ENCODE measurements around the gene ADAM19. TPM values are rescaled to one million over a fixed set of nuclear protein-coding genes. Genes with fewer than 3 reads are reported as not detected.

The ADAM19 gene
- polyA plus RNA-seq, 3 donors, result 9.8 to 11.1 (median 11.1) TPM

DNA sequence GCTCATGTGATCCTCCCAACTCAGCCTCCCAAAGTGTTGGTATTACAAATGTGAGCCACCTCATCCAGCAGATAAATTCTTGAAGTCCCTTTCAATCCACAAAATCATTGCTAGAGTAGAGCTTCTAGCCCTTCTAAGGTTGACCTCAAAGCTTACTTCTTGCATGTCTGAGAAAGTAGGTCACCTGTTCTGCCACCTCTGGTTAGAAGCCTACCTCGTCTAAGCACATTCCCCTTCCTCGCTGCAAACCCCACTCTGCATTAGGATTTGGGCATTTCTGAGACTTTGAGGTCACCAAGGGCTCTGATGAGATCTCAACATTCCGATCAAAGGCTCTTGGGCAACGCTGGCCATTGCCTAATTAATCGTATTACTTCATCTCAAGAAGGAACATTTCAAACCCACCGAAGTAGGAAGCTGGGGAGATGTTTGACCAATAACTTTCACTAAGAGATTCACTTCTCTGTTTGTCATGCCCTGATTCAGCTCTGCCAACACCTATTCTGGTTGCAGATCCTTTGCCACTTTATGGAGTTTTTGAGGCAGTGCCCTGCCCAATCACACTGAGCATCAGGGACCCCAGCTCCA lies 8.6 kb downstream of the ADAM19 start:
- DNase-seq, result no peak

GRCh38 chr5:157563929-157564716 lies 11.5 kb downstream of the ADAM19 start:
- DNase-seq, result no peak

DNA sequence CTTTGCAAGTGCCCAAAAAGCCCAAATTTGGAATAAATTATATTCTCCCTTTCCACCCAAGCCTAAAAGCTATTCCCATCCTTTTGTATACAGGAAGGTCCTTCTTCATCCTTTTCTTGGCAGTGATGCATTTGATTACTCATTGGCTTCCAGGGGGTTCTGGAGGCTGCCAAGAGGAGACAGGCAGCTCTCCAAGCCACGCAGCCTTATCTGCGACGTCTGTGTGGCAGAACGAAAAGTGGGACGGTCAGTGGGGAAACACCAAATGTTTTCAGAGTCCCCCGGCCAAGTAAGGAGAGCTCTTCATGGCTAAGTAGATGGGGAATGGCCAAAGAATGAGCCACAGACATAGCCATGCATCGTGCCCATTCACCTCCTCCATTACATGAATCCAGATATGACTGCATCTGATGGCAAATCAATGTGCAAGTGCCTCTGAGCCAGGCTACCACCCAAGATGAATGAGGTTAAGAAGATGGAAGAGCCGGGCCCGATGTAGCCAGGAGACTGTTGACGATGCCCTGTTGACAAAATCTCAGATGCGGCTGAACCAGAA lies 12.1 kb downstream of the ADAM19 start:
- no peak for DNase-seq

DNA sequence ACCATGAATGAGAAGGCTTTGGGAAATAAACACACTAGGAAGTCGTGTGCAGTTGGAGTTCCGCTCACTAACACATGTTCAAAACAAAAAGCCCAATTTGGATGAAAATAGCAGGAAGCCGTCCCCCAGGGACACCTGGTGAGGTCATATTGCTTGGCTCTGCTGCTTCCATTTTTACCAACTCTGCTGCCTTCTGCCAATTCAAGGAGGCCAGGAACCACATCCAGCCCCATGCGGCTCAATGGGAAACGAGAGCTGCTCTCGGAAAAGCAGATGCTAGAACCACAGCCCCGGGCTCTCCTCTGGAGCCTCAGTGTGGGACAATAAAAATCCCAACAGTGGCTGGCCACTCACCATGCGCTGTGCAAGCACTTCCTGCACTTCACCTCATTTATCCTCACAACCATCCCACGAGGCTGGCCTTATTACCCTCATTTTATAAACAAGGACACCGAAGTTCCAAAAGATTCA lies 13.4 kb downstream of the ADAM19 start:
- DNase-seq, result no peak

- DNase-seq, result no peak
Observed at GRCh38 chr5:157561110-157561509, 14.5 kb downstream of the ADAM19 start.

GRCh38 chr5:157559301-157559700 lies 16.3 kb downstream of the ADAM19 start:
- no peak for DNase-seq

DNA sequence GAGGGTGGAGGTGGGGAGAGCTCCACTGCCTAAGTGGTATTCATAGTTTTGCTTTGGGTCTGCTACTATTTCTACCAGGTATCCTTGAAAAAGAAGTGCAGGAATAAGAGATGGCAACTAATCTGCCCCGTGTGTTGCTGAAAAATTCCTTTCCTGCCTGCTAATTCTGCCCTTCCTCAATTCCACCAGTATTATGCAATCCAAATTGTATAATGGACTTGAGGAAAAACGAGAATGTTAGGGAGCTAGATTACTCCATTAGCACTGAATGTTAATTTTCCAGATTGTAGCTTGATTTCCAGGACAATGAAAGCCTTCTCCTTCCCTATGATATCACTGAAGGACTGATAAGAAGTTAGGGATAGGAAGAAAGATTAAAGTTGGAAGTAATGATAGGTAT lies 16.9 kb downstream of the ADAM19 start:
- no peak for DNase-seq

GRCh38 chr5:157558041-157558595 lies 17.5 kb downstream of the ADAM19 start:
- peak; percentile 61 for DNase-seq

DNA sequence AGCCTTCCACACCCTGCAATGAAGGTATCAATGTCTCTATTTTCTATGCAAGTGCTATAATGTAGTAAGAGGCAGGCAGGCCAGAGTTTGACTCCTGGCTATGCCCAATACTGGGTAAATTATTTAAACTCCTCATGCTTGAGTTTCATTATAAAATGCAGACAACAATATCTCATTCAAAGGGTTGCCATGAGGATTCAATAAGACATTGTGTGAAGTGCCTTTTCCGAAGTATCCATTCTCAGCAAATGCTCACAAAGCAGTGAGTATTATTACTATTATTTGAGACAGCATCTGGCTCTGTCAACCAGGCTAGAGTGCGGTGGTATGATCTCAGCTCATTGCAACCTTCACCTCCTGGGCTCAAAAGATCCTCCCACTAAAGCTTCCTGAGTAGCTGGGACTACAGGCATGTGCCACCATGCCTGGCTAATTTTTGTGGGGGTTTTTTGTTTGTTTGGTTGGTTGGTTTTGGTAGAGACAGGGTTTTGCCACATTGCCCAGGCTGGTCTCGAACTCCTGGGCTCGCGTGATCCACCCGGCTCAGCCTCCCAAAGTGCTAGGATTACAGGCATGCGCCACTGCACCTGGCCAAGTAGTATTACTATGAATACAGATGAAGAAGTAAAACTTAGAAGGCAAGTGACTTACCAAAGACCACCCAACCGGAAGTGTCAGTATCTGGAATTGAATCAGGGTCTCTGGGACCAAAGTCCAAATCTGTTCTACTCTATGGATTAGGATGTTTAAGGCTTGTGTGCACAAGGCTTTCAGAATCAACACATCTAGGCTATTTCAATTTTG lies 18.8 kb downstream of the ADAM19 start:
- no peak for DNase-seq

GRCh38 chr5:157555037-157555640 lies 20.4 kb downstream of the ADAM19 start:
- no peak for DNase-seq

DNA sequence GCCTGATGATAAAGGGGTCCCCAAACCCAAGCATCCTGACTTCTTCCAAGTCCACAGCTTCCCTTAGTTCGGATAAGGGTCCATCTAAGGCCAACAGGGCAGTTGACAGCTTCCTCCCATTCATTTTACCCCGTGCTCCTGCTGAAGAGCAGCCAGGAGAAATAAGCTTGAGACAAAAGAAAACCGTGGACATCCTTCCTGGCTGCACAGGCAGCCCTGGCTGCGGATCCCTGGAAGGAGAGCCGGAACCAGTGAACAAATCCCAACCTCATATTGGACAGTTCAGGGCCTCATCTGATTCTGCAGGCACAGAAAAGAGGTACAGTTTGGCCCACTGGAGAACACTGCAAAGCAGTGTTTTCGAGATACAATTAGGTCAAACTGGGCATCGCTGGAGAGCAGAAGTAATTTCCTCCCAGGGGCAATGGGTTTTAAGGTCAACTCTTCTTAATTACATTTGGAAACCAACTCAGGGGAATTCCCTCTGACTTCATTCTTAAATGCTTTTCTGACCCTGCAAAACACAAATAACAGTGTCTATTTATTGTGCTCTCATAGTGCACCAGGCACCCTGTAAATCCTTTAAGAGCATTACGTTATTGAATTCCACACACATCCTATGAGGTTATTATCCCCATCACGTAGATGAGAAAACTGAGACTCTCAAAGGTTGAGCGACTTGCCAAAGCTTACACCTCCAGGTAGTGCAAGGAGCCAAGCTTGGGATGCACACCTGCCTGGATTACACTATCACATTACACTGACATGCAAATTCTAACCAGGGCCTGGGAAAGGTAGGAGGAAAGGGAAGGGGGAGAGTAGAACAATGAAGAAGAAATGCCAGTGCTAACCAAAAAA lies 21.2 kb downstream of the ADAM19 start:
- no peak for DNase-seq

DNA sequence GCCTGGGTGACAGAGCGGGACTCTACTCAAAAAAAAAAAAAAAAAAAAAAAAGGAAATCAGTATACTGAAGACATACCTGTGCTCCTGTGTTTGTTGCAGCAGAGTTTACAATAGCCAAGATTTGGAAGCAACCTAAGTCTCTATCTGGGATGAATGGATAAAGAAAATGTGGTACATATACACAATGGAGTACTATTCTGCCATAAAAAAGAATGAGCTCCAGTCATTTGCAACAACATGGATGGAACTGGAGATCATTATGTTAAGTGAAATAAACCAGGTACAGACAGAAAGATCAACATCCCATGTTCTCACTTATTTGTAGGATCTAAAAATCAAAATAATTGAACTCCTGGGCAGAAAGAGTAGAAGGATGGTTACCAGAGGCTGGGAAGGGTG lies 22.9 kb downstream of the ADAM19 start:
- no peak for DNase-seq

GRCh38 chr5:157550663-157551062 lies 24.9 kb downstream of the ADAM19 start:
- DNase-seq, result no peak

- no peak for DNase-seq
Observed at GRCh38 chr5:157549954-157550549, 25.5 kb downstream of the ADAM19 start.

GRCh38 chr5:157549283-157549629 lies 26.3 kb downstream of the ADAM19 start:
- DNase-seq, result no peak

GRCh38 chr5:157548513-157549282 lies 26.9 kb downstream of the ADAM19 start:
- no peak for DNase-seq

GRCh38 chr5:157547941-157548512 lies 27.5 kb downstream of the ADAM19 start:
- DNase-seq, result no peak

DNA sequence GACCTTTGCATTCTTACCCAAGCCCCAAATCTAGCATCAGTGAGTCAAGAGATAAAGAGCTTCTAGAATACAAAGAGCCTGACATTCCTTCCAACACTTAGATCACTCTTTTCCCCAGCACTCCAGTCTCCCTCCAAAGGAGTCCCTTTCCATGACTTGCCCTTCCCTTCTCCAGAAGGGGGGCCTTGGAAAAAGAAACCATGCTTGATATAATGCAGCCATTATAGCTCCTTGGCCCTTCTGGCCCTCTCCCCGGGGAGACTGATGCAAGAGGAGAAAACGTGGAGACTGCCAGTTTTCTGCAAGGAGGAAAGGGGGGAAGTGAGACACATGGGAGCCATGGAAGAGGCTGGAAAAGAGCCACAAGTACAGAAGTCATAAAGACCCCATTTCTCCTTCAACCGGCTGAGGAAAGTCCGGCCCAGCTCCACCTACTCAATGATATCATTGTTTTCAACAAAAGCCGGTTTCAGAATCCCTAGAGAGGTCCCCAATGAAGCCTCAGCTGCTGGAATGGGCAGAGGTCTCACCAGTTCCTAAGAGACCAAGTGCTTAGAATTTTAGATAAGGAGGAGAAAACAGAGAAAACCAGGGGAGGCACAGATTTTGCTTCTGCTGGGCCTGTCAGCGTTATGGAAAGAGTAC lies 29.0 kb downstream of the ADAM19 start:
- DNase-seq, result no peak
